GM18868 (cell line): ENCODE data around the gene SMURF1.
A peak's percentile ranks its signal among the peaks of the same experiment; 100 is the strongest.
"Not testable (repeated sequence)": the region's sequence is repeated elsewhere in the genome, so short reads cannot be mapped to it uniquely, and the experiment has no call there.

Experiments
- ATAC-seq: cut with Tn5 transposase; IDR thresholded peaks from one replicate; pipeline ENCODE4 v1.9.1; 2021; ENCODE audit warnings: mild to moderate bottlenecking, moderate library complexity; ENCODE audit not compliant: unreplicated experiment

Gene SMURF1

GRCh38 chr7:99143853-99144672 lies at the start of gene SMURF1:
Gene SMURF1 (minus strand): TSS chr7:99144108. CDS start chr7:99143780, 328 bp downstream.
- peak; percentile 69 for ATAC-seq

GRCh38 chr7:99191869-99192596 lies 48.1 kb upstream of the SMURF1 start:
- ATAC-seq: no peak

GRCh38 chr7:99190359-99191009 lies 46.6 kb upstream of the SMURF1 start:
- no peak for ATAC-seq

GRCh38 chr7:99189222-99189621 lies 45.3 kb upstream of the SMURF1 start:
- no peak for ATAC-seq

GRCh38 chr7:99188221-99188620 lies 44.3 kb upstream of the SMURF1 start:
- ATAC-seq: no peak

- no peak for ATAC-seq
Observed at GRCh38 chr7:99184532-99185218, 40.8 kb upstream of the SMURF1 start.

GRCh38 chr7:99180067-99180650 lies 36.3 kb upstream of the SMURF1 start:
- ATAC-seq: no peak

GRCh38 chr7:99177165-99177564 lies 33.3 kb upstream of the SMURF1 start:
- no peak for ATAC-seq

- no peak for ATAC-seq
Observed at GRCh38 chr7:99173787-99174186, 29.9 kb upstream of the SMURF1 start.

GRCh38 chr7:99171731-99172130 lies 27.8 kb upstream of the SMURF1 start:
- ATAC-seq: no peak

- ATAC-seq: no peak
Observed at GRCh38 chr7:99170730-99171074, 26.8 kb upstream of the SMURF1 start.

- ATAC-seq: no peak
Observed at GRCh38 chr7:99170065-99170729, 26.3 kb upstream of the SMURF1 start.

GRCh38 chr7:99167072-99167471 lies 23.2 kb upstream of the SMURF1 start:
- ATAC-seq: no peak

GRCh38 chr7:99165816-99166215 lies 21.9 kb upstream of the SMURF1 start:
- ATAC-seq: no peak

- not testable (repeated sequence) for ATAC-seq
Observed at GRCh38 chr7:99163669-99164068, 19.8 kb upstream of the SMURF1 start.

GRCh38 chr7:99156649-99157048 lies 12.7 kb upstream of the SMURF1 start:
- no peak for ATAC-seq

- no peak for ATAC-seq
Observed at GRCh38 chr7:99155211-99155610, 11.3 kb upstream of the SMURF1 start.

GRCh38 chr7:99146979-99147378 lies 3.1 kb upstream of the SMURF1 start:
- no peak for ATAC-seq

GRCh38 chr7:99143521-99143852 lies 421 bp downstream of the SMURF1 start:
- peak; percentile 38 for ATAC-seq

- ATAC-seq: no peak
Observed at GRCh38 chr7:99142727-99143520, 984 bp downstream of the SMURF1 start.
